Measurements from ENCODE around the gene C12orf60. TPM values are rescaled to one million over a fixed set of nuclear protein-coding genes. Genes with fewer than 3 reads are reported as not detected.
A peak's percentile ranks its signal among the peaks of the same experiment; 100 is the strongest.
"Not testable (repeated sequence)": the region's sequence is repeated elsewhere in the genome, so short reads cannot be mapped to it uniquely, and the experiment has no call there.

The C12orf60 gene
- total RNA-seq = 0.79 and 1.5 TPM in 2 replicates

GRCh38 chr12:14803011-14803829, at the start of gene C12orf60, which contains the start of gene WBP11:
C12orf60 (plus strand) TSS chr12:14803670; CDS start chr12:14822936, 19,266 bp downstream.
WBP11 (minus strand) TSS chr12:14803478; CDS start chr12:14801383, 2,095 bp downstream.
- peak; percentile 98 for DNase-seq (ENCODE audit: low read depth, low spot score)

DNA sequence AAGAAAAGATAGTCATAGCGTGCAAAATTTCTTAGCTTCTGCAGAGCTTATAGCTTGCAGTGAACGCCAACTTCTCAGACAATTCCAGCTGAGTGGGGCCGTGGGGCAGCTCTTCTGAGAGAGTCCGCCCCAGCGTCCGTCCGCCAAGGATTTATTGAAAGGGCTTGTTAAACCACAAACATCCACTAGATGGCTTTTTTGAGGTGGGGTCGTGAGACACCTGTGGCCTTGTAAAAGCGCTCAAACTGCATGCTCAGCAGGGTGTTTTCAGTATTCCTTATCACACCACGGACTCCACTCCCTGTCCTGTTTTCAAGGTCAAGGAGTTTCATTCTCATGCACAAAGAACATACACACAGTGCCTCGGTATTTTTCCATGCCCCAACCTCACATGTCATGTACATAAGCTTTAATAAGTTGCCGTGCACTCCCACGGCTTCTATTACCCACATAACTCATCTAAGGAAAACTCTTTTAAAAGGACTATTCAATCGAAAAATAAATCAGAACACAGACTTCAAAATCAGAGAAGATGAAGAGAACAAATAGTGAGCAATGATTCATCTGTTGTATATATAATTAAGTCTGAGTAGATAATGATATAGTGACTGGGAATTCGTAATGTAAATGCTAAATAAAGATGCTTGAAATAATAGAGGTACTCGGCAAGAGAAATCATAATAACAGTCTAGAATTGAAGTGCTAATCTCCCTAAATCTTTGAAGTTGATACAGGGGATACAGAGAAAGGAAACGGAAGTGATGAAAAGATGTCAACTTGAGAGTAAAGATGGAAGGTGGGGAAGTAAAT, 46.9 kb upstream of the C12orf60 start:
- no peak for DNase-seq (ENCODE audit: low read depth, low spot score)

DNA sequence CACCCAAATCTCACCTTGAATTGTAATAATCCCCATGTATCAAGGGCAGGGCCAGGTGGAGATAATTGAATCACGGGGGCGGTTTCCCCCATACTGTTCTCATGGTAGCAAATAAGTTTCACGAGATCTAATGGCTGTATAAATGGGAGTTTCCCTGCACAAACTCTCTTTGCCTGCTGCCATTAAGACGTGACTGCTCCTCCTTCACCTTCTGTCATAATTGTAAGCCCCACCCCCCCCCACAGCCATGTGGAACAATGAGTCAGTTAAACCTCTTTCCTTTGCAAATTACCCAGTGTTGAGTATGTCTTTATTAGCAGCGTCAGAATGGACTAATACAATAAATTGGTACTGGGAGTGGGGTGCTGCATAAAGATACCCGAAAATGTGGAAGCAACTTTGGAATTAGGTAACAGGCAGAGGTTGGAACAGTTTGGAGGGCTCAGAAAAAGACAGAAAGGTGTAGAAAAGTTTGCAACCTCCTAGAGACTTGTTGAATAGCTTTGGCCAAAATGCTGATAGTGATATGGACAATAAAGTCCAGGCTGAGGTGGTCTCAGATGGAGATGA, 43.7 kb upstream of the C12orf60 start:
- DNase-seq (ENCODE audit: low read depth, low spot score) = not testable (repeated sequence)

- no peak for DNase-seq (ENCODE audit: low read depth, low spot score)
Observed at GRCh38 chr12:14765398-14765797, 38.1 kb upstream of the C12orf60 start.

DNA sequence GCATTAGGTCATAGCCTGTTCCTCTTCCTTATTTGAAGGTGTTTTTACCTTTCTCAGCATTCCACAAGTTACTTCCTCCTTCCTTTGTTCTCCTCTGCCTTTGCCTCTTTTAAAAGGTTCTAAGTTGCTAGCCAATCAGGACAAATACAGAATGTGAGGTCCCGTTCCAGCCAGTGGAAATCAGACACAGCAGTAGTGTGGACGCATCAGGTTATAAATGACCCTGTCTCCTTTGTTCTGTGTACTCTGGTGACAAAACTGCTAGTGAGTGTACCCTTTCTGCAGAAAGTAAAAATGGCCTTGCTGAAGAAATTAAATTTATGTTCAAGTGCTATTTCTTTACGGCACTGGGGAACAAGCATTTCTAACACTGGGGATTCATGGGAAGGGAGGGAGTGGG, 37.5 kb upstream of the C12orf60 start:
- not testable (repeated sequence) for DNase-seq (ENCODE audit: low read depth, low spot score)

DNA sequence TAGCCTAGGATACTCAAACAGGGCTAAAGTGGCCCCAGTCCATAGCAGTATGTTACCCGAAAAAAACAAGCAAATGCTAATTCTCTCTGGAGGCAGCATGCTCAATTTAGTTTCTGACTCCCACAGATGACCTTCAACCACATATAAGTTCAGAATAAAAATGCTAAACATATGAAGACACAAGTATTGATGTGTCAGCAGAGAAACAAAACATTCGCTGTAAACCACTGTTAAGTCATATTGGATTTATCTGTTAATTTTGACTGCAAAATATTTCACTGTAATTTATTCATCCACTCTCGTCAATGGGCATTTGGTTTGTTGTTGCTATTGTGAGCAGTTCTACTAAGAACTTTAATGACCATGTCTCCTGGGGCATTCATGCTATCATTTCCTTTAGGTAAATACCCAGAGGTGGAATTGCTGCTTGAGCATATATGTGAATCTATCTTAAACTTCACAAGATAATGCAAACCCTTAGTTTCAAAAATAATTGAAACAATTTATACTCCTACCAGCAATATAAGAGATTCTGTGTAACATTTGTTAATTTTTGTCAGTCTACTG, 36.7 kb upstream of the C12orf60 start:
- no peak for DNase-seq (ENCODE audit: low read depth, low spot score)

GRCh38 chr12:14767617-14768016, 35.9 kb upstream of the C12orf60 start:
- no peak for DNase-seq (ENCODE audit: low read depth, low spot score)

DNA sequence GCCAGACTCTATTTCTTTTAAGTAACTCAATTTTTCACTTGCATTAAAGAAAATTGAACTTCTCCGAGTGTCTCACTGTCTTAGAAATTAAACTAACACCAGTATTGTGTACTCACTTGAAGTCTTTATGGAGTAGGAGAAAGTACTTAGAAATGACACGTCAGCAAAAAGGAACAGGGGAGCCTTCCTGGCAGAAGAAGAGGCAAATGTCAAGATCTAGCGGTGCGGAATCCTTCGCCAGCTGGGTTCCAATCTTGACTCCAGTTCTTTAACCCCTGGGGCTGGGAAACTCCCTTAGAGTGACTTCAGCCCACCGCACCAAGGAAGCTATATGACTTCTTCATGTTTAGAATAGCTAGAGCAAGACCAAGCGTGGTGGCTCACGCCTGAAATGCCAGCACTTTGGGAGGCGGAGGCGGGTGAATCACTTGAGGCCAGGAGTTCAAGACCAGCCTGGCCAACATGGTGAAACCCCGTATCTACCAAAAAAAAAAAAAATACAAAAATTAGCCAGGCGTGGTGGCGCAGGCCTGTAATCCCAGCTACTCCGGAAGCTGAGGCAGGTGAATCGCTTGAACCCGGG, 34.6 kb upstream of the C12orf60 start:
- DNase-seq (ENCODE audit: low read depth, low spot score) = no peak

DNA sequence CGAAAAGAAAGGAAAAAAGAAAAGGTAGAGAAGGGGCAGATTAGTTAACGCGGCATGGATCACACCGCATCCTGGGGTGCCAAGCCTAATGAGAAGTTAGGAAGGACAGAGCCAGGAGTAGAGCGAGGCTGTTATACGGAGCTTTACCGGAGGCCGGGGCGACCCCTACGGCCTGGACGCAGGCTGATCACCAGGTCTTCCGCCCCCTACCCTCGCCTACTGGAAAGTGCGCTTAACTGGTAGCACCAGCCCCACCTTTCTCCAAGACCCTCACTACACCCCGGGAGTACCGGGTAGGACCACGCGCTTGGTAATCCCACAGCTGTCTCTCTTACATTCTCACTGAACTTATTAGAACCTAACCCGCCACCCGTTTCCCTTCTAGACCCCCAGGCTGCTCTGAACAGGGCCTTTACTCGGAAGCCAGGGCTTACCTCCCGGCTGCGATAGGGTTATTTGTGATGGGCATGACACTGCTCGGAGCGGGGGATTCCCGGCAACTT, 34.0 kb upstream of the C12orf60 start:
- no peak for DNase-seq (ENCODE audit: low read depth, low spot score)

DNA sequence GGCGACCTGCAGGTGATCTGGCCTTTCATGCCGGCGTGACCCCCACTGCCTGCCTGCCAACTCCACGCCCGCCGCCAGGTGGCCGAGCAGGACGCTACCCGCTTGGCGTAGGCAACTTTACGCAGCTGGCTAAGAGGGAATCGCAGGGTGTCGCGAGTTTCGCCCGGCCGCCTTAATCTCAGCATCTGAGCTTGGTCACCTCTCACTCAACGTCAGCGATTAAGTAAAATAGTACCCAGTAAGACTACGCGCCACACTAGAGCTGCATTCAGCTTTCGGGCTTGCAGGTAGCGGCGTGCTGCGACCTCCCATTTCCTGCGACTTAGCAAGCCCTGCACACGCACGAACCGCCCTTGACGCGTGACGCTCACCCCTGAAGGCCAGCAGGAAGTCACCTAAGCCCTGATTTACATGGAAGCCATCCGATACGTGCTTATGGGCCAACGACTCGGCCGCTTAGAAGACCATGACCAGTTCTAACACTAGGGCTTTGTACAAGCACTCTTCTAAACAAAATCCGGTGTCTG, 33.4 kb upstream of the C12orf60 start:
- no peak for DNase-seq (ENCODE audit: low read depth, low spot score)

GRCh38 chr12:14770496-14771461, 32.7 kb upstream of the C12orf60 start:
- DNase-seq (ENCODE audit: low read depth, low spot score) = peak; percentile 79

GRCh38 chr12:14771651-14772137, 31.8 kb upstream of the C12orf60 start:
- DNase-seq (ENCODE audit: low read depth, low spot score) = no peak

DNA sequence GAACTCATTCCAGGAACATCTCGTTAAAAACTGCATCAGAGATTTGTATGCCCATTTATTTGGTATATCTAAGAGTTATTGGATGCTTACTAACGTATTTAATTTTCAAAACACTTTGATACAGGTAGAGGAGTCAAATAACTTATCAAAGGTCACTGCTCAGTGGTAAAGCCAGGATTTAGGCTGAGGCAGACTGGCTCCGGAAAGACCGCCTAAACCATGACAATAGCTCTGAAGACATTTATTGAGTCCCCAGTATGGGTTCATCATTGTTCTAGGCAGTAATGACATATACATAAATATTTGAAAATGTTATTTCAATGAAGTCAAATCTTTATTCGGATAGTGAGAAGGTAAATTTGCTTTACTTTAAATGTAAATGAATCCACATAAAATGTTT, 30.5 kb upstream of the C12orf60 start:
- no peak for DNase-seq (ENCODE audit: low read depth, low spot score)

- DNase-seq (ENCODE audit: low read depth, low spot score) = no peak
Observed at GRCh38 chr12:14773685-14774073, 29.8 kb upstream of the C12orf60 start.

DNA sequence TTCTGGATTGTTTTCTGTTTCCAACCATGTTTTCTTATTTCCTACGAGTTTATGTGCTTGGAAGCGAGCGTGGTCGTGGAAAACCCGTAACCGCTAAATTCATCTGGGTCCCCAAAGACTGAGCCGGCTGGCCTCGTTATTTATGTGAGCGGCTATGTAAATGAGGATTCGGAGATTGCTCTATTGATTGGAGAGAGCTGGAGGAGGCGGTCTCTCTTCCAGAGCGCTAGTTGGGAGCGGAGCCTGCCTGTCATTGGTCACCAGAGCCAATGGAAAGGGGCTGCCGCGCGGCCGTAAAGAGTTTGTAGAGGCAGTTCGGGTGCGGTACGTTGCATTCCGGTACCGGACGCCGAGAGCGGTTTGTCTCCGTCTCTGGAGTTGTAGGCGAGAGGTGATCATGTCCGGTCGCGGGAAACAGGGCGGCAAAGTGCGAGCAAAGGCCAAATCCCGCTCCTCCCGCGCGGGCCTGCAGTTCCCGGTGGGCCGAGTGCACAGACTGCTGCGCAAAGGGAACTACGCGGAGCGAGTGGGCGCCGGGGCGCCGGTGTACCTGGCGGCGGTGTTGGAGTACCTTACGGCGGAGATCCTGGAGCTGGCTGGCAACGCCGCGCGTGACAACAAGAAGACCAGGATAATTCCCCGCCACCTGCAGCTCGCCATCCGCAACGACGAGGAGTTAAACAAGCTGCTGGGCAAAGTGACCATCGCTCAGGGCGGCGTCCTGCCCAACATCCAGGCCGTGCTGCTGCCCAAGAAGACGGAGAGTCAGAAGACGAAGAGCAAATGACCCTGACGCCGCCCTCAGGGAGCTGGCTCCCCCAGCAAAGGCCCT, 29.2 kb upstream of the C12orf60 start:
- DNase-seq (ENCODE audit: low read depth, low spot score) = peak; percentile 89

- no peak for DNase-seq (ENCODE audit: low read depth, low spot score)
Observed at GRCh38 chr12:14774906-14775635, 28.4 kb upstream of the C12orf60 start.

- no peak for DNase-seq (ENCODE audit: low read depth, low spot score)
Observed at GRCh38 chr12:14775636-14775980, 27.9 kb upstream of the C12orf60 start.
